GM21423 (cell line): ENCODE data around the gene NAXE.
"Not testable (repeated sequence)": the region's sequence is repeated elsewhere in the genome, so short reads cannot be mapped to it uniquely, and the experiment has no call there.

ENCODE experiments used
- ATAC-seq: cut with Tn5 transposase; IDR thresholded peaks from one replicate; pipeline ENCODE4 v1.9.1; 2021; ENCODE audit warnings: mild to moderate bottlenecking, moderate library complexity; ENCODE audit not compliant: unreplicated experiment

Gene NAXE

DNA sequence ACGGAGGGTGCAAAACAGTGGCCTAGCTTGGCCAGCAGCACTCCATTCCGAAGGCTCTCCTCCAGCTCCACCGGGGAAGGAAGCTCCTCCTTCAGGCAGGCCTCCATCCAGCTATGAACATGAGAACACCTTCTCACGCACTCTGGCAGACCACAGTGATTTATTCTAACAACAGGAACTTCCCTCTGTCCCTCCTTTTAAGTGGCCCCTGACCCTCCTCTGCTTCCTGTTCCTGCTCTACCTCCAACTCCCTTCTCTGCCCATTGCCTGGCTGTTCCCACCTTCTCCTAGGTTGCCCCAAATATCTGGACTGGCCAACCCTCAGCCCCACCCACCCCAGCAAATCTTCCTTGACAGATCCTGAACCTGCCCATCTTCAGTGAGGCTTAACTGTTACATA is 25.1 kb upstream of the NAXE start:
- ATAC-seq: no peak

DNA sequence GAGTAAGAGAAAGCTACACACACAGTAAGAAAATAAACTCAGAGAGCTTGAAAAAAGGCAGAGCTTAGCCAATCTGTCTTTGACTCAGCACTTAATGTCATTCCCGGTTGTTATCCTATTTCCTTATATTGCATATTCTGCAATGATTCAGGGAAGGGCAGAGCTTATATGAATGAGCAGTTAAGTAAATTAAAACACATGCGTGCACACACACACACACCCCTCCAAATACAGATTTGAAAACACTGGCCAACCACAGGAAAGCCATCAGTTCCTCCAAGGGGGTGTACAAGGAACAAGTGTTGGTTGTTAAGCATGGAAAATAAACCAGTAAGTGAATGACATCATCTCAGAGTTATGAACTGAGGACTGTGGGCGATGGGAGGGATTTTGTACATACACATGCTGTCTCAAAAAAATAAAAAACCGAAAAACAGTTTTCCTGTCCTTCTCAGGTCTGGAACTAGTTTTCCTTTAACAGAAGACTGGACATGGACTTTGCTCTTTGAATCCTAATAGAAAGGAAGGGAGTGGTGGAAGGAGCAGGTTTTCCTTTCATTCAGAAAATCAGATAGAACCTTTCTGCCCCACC is 20.2 kb upstream of the NAXE start:
- no peak for ATAC-seq

DNA sequence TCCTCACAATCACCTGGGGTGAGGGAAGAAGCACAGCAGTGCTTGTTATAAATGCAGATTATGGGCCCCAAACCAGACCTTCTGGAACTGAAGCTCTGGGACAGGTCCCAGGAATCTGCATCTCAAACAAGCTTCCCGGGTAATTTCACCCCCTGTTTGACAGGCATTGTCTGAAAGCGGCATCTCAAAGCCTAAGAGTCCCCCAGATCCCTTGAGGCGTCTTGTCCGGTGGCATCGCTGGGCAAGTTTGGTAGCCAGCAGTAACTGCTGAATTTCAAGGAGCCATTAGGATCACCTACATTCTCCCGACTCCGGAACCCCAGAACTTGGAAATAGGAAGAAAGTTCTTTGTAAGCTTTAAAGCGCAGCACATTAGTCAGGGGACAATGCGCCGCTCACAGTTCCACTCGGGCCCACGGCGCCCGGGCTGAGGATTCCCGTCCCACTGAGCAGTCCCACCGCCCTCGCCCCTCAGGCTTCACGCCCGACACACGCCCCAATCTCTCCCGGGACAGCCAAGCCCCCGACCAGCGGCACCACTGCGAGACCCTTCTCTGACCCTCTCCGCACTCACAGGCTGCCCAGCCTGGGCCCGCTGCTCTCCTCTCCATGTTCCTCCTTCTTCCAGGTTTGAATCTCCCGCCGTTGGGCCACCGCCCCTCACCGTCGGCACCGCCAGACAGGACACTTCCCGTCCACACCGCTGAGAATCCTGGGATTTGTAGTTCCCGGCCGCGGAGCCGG is 19.5 kb upstream of the NAXE start, which contains the start of gene IQGAP3:
IQGAP3 (minus strand) TSS at position 647 of the 744 bp plus-strand sequence; CDS start at position 611, 36 bp downstream.
- peak; percentile 75 for ATAC-seq

DNA sequence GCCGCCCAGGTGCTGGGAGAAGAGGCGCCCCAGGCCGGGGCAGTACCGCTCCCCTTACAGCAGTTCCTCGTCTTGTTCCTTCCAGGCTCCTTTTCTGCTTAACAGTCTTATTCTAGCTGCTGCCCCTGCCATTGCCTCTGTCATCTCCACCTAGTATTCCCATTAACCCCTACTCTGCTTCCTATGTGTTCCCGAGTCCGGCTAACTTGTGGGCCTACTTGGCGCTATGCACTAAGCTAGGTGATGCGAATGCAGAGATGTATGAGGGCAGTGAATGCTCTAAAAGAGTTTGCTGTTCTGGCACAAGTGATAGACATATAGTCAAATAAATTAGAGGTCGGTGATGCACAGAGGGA is 18.9 kb upstream of the NAXE start:
- no peak for ATAC-seq

DNA sequence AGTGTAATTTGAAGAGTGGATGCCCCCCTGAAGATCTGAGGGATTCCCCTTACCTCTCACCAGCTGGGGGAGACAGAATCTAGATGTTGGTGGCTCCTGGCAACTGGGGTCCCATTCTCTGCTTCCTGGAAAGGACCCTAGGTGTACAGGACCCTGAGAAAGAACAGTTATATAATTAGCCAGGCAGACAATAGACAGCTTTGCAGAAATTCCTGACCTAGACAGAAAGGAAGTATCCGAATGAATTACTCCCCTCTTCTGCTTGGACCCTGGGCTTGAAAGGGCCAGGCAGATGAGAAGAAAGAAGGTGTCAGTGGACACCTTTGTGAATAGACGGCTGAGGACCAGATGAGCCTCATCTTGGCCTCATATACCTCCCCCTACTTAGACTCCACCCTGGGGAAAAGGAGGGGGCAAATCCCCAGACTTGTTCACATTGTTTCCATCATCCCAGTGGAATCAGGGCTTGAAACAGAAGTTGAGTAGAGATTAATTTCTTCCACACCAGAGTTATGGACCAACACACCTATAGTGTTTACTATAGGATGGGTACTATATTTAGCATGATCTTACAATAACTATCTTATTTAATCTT is 17.4 kb upstream of the NAXE start:
- ATAC-seq: no peak

DNA sequence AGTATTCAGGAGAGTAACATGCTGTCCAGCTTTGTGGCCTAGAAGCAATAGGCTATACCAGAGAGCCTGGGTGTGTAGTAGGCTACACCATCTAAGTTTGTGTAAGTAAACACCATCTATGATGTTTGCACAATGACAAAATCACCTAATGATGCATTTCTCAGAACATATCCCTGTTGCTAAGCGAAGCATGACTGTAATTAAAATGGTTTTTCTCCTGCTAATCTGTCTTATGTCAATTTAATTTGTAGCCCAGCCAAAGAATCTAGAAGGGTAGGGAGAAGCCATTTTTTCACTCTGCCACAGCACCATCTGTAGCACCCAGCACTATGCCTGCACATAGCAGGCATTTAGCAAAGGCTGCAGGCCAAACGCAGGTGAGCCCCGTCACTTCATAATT is 14.0 kb upstream of the NAXE start:
- no peak for ATAC-seq

DNA sequence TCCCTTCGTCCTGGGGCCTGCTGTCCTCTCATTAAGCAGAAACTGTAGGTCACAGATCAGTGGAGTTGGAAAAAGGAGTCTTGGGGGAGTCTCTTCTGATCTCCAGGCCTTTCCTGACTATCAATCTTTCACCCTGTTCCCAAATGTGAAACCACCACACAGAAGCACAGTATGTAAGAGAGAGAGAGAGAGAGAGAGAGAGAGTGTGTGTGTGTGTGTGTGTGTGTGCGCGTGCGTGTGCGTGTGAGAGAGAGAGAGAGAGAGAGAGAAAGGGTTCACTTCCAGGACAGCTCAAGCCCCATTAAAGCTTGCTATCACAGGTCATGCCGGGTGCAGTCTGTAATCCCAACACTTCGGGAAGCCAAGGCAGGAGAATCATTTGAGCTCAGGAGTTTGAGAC is 13.5 kb upstream of the NAXE start:
- no peak for ATAC-seq

DNA sequence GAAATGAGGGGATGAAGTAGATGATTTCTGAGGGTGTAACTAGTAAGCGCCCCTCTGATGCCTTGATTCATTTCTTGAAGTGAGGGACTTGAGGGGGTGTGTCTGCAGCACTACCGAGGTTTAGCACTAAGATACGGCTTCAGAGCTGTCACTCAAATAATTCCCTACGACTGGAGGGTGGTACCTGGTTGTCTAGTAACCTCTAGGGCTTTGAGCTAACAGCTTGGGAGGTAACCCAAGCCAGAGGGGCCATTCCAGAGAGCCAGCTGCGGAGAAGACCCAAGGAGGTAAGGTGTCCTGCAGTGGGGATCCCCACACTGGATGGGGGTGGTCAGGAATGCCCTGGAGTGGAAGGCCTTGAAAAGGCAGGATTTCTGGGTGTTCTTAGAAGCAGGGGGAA is 12.1 kb upstream of the NAXE start, which contains the start of gene TTC24:
TTC24 (plus strand) TSS at position 252 of the 400 bp plus-strand sequence. CDS start 1,642 bp downstream, outside the sequence.
- no peak for ATAC-seq

DNA sequence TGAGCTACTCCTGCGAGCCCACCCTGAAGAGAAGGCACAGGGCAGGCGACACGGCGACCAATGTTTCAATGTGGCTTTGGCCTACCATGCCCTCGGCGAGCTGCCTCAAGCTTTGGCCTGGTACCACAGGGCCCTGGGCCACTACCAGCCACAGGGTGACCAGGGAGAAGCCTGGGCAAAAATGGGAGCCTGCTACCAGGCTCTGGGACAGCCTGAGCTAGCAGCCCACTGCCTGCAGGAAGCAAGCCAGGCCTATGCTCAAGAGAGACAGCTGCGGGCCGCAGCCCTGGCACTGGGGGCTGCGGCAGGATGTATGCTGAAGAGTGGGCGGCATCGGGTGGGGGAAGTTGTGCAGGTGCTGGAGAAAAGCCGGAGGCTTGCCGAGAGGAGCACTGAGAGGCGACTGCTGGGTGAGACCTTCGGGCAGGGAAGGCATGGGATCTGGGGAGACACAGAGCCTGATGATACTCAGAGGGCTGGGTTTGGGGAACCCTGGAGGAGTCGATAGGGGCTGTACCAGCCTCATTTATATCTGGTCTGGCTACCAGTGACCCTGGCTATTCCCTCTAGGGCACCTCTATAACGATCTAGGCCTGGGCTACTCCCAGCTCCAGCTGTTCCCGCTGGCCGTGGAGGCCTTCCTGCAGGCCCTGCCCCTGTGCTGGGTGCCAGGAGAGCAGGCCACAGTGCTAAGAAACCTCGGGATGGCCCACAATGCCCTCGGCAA is 9.8 kb upstream of the NAXE start:
- ATAC-seq: no peak

DNA sequence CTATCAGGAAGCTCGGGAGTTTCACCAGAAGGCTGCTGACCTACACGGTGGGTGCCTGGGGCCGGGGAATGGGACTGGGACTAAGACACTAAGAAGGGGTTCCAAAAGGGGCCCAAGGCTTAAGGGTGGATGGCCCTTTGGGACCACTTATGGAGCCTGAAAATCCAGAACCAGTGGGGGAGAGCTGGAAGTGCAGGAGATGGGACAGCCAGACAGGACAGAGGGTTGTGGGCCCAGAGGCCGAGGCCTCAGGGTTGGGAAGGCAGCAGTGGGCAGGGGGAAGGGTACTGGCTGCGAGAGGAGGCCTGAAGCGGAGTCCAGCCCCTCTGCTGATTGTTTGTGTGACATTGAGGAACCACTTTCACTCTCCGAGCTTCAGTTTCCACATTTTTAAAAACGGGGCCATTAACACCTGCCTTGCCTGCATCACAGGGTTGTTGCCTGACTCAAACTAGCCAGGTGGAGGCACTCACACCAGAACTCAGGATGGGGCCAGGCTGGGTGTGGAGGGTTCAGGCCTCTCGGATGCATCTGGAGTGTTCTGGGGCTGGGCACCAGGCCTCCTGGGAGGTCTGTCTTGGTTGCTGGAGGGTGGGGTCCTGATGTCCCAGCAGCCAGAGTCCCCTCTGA is 9.1 kb upstream of the NAXE start:
- ATAC-seq: no peak

DNA sequence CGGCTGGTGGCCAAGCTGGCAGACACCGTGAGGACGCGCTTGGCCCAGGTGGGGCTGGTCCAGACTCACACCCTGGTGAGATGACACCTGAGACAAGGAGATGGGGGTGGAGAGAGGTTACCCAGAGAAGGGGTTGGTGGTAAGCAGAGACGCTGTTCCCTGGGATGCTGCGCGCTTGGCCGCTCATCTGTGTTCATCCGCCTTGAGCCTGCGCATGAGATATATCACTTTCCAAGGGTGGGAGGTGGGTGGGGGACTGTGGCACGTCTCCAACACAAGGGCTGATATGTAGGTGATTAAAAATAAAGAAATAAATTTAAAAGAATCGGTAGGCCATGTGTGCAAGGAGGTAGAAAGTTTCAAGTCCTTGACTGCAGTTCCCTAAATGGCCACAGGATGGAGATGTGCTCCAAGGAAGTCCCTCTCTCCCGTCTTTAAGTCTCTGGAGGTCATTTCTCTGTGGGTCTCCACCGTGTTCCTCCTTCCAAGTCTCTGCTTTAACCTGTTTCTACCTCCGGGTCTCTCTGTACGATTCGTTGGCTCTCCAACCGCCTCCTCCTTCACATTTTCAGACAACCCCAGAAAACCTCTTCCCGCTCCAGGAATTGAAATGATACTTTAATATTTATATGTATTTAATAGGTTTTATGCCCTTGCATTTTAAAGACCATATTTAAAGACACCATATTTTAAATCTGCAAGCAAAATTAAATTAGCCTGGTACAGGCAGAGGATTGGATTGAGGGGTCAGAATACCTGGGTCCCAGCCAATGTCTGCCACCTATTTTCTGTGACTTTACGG is 7.6 kb upstream of the NAXE start:
- no peak for ATAC-seq

DNA sequence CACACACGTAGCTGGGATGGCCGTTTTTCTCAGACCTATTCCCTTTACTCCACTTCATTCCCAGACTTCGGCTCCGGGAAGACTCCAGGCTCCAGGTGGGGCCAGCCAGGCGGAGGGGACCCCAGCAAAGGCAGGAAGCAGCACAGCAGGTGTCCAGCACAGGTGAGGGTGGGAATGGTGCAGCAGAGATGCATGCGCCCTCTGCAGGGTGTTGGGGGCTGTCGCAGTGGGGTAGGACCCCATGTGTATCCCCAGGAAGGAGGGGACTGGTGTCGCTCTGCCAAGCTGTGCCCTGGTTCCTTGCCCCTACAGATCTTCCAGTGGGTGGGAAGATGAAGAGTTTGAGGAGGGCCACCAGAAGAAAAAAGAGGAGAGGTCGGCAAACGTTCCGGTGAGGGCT is 6.8 kb upstream of the NAXE start:
- no peak for ATAC-seq

DNA sequence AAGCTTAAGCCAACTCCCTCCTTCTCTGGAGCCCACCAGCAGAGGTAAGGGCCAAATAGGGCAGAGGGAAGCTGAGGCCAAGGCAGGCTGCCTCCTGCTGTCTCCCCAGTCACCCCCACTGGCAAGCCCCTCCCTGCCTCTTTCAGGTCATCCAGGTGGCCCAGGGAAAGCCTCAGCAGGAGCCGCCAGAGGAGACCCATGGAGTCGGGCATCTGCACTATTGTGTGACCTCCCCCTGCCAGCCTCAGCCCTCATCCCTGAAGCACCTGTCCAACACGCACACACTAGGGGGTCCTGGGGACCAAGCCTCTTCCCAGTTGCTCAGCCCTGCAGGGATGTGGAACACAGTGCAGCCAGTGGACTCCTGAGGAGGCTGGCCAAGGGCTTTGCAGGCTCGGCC is 5.3 kb upstream of the NAXE start:
- no peak for ATAC-seq

DNA sequence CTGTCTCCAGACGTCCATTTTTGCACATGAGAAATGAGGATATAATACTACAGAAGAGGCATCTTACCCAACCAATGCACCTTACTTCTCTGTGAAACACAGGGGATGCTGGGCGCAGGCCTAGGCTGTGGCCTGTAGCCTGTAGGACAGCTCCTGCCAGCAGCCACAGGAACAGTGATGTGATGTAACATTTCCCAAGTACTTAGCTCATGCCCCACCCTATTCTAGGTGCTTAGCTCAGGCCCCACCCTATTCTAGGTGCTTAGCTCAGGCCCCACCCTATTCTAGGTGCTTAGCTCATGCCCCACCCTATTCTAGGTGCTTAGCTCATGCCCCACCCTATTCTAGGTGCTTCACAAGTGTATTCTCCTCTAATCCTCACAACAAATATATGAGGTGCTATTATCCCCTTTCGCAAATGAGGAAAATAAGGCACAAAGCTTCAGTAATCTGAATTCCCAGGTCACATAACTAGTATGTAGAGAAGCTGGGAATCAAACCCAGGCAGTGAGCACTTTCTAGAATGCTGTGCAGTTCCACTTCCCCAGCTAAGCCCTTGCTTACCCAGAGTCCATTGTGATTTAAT is 4.6 kb upstream of the NAXE start:
- no peak for ATAC-seq

DNA sequence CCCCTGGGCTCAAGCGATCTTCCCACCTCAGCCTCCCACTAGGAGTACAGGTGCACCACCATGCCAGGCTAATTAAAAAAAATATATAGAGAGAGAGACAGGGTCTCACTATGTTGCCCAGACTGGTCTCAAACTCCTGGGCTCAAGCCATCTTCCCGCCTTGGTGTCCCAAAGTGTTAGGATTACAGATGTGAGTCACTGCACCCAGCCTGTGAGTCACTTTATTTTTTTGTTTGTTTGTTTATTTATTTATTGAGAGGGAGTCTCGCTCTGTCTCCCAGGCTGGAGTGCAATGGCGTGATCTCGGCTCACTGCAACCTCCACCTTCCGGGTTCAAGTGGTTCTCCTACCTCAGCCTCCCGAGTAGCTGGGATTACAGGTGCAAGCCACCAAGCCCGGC is 3.6 kb upstream of the NAXE start:
- ATAC-seq: not testable (repeated sequence)

DNA sequence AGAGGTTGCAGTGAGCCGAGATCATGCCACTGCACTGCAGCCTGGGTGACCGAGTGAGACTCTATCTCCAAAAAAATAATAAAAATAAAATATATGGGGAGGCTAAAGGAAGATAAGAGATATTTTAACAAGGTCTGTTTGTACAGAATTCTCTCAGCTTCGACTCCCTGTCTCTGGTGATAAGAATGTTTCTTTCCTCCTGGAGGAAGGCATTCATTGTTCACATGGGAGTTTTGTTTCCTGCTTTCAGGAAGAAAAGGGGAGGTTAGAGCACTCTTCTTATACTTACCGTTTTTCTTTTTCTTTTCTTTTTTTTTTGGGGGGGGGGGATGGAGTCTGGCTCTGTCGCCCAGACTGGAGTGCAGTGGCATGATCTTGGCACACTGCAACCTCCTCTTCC is 2.0 kb upstream of the NAXE start:
- ATAC-seq: no peak

DNA sequence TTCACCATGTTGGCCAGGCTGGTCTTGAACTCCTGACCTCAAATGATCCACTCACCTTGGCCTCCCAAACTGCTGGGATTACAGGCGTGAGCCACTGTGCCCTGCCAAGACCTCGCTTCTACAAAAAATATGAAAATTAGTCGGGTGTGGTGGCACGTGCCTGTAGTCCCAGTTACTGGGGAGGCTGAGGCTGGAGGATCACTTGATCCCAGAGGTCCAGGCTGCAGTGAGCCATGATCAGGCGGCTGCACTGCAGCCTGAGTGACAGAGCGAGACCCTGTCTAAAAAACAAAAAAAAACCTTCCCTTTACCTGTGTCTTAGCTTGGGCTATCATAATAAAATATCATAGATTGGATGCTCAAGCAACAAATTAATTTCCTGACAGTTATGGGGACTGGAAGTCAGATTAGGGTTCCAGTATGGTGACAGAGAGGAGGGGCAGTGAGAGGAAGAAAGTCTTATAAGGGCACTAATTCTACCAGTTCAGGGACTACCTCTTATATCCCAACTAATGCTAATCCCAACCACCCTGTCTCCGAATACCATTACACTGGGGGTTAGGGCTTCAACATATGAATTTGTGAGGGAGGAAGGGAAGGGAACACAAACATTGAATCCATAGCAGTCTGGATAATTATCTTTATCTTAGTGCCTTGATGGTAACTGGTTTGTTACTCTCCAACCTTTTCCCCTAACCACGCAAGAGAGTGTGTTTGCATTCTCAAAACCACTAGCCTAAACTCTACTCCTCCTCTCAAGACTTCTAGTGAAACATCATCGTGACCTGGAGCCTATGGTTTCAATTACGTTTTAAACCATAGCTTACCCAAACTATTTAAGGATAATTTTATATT is 1.0 kb upstream of the NAXE start:
- ATAC-seq: no peak

DNA sequence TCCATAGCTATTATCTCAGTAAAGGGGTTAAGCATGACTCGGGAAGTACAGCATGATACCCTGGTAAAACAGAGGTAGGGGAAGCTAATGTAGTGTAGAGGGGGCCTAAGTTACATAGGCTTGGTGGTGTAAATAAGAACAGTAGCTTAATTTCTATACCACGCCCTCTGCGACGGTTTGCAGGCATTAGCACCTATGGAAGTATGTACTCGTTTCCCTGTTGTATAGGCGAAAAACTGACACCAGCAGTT is 470 bp upstream of the NAXE start:
- ATAC-seq: no peak

DNA sequence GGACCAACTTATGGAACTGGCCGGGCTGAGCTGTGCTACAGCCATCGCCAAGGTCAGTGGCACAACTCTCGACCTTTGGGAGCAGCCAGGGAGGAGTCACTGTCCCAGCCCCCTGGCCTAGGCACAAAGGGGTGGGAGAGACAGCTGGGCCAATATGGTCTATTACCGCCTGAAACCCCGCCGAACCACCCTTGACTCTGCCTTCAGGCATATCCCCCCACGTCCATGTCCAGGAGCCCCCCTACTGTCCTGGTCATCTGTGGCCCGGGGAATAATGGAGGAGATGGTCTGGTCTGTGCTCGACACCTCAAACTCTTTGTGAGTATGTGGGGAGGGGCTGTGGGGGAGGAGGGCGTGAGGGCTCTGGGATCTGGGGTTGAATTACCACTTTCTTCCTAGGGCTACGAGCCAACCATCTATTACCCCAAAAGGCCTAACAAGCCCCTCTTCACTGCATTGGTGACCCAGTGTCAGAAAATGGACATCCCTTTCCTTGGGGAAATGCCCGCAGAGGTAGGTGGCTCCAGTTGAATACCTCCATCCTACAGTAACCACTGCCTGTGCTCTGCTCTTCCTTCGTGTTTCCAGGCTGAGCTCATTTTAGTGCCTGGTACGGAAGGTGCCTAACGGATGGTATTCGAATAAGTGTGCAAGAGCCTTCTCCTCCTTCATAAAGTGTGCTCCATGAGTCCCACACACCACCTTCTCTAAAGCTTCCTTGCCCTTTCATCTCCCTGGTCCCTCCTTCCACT is 758 bp downstream of the NAXE start:
- ATAC-seq: no peak
